ENCODE results near the gene IDH3A.

DNA sequence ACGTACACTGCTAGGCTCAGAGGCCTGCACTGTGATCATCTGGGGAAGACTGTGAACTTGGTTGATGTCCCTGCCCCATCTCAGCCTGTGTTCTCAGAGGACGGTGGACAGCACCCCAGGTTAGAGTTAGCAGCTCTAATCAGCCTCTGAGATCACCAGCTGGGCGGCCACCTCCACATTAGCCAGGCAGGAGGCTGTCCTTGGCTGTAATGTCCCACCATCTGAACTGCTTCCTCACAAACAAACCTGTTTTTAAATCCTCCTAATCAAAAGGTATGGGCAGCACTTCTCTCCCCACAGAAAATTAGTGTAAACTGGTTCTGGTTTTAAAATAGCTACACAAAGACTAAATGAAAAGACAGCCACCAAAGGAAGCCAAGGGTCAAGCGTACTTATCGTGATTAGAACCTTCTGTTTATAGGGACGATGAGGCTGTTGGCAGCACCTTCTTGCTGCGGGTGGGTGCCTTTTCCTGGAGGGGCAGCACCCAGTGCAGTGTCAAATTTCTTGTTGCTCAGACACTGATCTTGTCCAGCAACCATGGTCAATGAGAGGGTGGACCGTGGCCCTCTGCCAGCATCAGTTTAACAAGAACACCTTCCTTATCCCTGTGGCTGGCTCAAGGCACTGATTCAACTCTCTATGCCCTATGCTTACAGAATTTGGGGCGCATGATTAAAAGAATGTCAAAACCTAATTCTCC lies 60.6 kb downstream of the IDH3A start:
- TF ChIP-seq, protein P1, sequence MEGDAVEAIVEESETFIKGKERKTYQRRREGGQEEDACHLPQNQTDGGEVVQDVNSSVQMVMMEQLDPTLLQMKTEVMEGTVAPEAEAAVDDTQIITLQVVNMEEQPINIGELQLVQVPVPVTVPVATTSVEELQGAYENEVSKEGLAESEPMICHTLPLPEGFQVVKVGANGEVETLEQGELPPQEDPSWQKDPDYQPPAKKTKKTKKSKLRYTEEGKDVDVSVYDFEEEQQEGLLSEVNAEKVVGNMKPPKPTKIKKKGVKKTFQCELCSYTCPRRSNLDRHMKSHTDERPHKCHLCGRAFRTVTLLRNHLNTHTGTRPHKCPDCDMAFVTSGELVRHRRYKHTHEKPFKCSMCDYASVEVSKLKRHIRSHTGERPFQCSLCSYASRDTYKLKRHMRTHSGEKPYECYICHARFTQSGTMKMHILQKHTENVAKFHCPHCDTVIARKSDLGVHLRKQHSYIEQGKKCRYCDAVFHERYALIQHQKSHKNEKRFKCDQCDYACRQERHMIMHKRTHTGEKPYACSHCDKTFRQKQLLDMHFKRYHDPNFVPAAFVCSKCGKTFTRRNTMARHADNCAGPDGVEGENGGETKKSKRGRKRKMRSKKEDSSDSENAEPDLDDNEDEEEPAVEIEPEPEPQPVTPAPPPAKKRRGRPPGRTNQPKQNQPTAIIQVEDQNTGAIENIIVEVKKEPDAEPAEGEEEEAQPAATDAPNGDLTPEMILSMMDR (IDR thresholded peaks at IDR 0.05) = peak in 1 of 6 experiments; percentile 11
- TF ChIP-seq POLR2A (IDR thresholded peaks at IDR 0.05) = no peak

Measured in thyroid gland (tissue), 4 donors.